Esophagus muscularis mucosa (tissue), 4 donors: Measurements from ENCODE around the gene GARIN1A. TPM values are rescaled to one million over a fixed set of nuclear protein-coding genes. Genes with fewer than 3 reads are reported as not detected.

Experiments used
- DNase-seq: peaks from one replicate; pipeline ENCODE4 v3.0.0-alpha.2; 2017; ENCODE audit errors: extremely low spot score
- H3K27ac ChIP-seq, 4 donors: fragments of 200-600 bp; sonication (generic); replicated peaks in 1 of 4; 1 replicate in 3 of 4; 2 replicates in 1 of 4; pipeline ENCODE4 v1.5.1; 2016 to 2019; ENCODE audit warnings: mild to moderate bottlenecking in 1 of 4
- H3K27me3 ChIP-seq, 4 donors: fragments of 200-600 bp; sonication (generic); one replicate each; pipeline versions ENCODE4 v1.5.1 to v1.6.0; 2016 to 2019
- H3K36me3 ChIP-seq, 4 donors: fragments of 200-600 bp; sonication (generic); one replicate each; pipeline ENCODE4 v1.5.1; 2016 to 2019
- H3K4me1 ChIP-seq, 4 donors: fragments of 200-600 bp; sonication (generic); one replicate each; pipeline ENCODE4 v1.5.1; 2016 to 2019
- H3K4me3 ChIP-seq, 4 donors: fragments of 200-600 bp; sonication (generic); 1 replicate in 2 of 4; 2 replicates in 2 of 4; pipeline ENCODE4 v1.5.1; 2016 to 2019; ENCODE audit warnings: mild to moderate bottlenecking in 4 of 4, moderate library complexity in 1 of 4
- H3K9me3 ChIP-seq, 4 donors: fragments of 200-600 bp; sonication (generic); 1 replicate in 3 of 4; 2 replicates in 1 of 4; pipeline ENCODE4 v1.5.1; 2016 to 2019
- CTCF ChIP-seq, 3 experiments: fragments of 200-600 bp in 2 of 3; fragments of 450-650 bp in 1 of 3; sonication (generic) in 2 of 3; IDR thresholded peaks; one replicate each; pipeline ENCODE4 v1.5.1; 2017 to 2019; ENCODE audit warnings: antibody characterized with exemption in 3 of 3, mild to moderate bottlenecking in 2 of 3, moderate library complexity in 1 of 3
- EP300 ChIP-seq: sonication (generic); formaldehyde crosslinking; IDR thresholded peaks from one replicate; pipeline ENCODE4 v1.6.1; 2017; ENCODE audit warnings: antibody characterized with exemption
- POLR2A ChIP-seq: fragments of 450-650 bp; IDR thresholded peaks from one replicate; pipeline ENCODE4 v1.6.1; 2017; ENCODE audit warnings: antibody characterized with exemption, moderate library complexity, mild to moderate bottlenecking, low read depth
- POLR2AphosphoS5 ChIP-seq, 2 donors: sonication (generic); formaldehyde crosslinking; IDR thresholded peaks; one replicate each; pipeline ENCODE4 v1.6.1; 2017; ENCODE audit warnings: antibody characterized with exemption in 2 of 2
- WGBS: methylation state at CpG from one replicate; pipeline ENCODE4 v1.1.5; 2018; 5-methylcytosine and 5-hydroxymethylcytosine counted together
- intact Hi-C: fragments of 100-400 bp; cut with DNase I; formaldehyde crosslinking; loops from one replicate; pipeline ENCODE4 v1.15.1; 2023
- total RNA-seq, 4 donors: library from RNA; depleted of rRNA; stranded (reverse); fragments of >200 nt; gene quantifications; one replicate each; pipeline versions ENCODE4 v1.1.0 to v1.2.1, GENCODE V29; 2016

The GARIN1A gene
- total RNA-seq, 4 donors from 2014 or later, result under 0.01 to 2.9 (median 0.94) TPM

- Histone ChIP-seq H3K9me3 (no peaks in the 10 kb centered on the region), H3K4me1 (no peaks in the 10 kb centered on the region), H3K27ac (no peak overlapping the region), H3K27me3 (peaks cover 0 to 11% (median 0%) of the 10 kb centered on the region in 4 donors), H3K4me3 (no peak overlapping the region), H3K36me3 (peaks cover 0 to 4% (median 0%) of the 10 kb centered on the region in 4 donors)
- TF ChIP-seq POLR2AphosphoS5 (IDR thresholded peaks at IDR 0.05), result no peak
- TF ChIP-seq CTCF (IDR thresholded peaks at IDR 0.05), result no peak
- intact Hi-C loops, result no loop called here
- WGBS, result 74% methylated on average over 1 of the region's 1 CpG
- no peak for DNase-seq
Measured at GRCh38 chr7:128691227-128691626, 19.1 kb downstream of the GARIN1A start.

- no peak for DNase-seq
- Histone ChIP-seq H3K4me1 (peaks cover 8% of the 10 kb centered on the region in 4 donors), H3K36me3 (no peaks in the 10 kb centered on the region), H3K27ac (no peak overlapping the region), H3K27me3 (peaks cover 0 to 27% (median 10%) of the 10 kb centered on the region in 4 donors), H3K4me3 (no peak overlapping the region), H3K9me3 (no peaks in the 10 kb centered on the region)
- WGBS, result 71% methylated on average over 7 of the region's 7 CpGs
- intact Hi-C loops, result no loop called here
- no peak for TF ChIP-seq CTCF (IDR thresholded peaks at IDR 0.05)
- TF ChIP-seq POLR2AphosphoS5 (IDR thresholded peaks at IDR 0.05), result no peak
- TF ChIP-seq POLR2A, result no peak
- no peak for TF ChIP-seq EP300
Measured at GRCh38 chr7:128692623-128693270, 20.7 kb downstream of the GARIN1A start.

- DNase-seq, result no peak
- Histone ChIP-seq H3K4me3 (no peak overlapping the region), H3K4me1 (peaks cover 8 to 10% (median 9%) of the 10 kb centered on the region in 4 donors), H3K27me3 (peaks cover 0 to 34% (median 15%) of the 10 kb centered on the region in 4 donors), H3K27ac (no peak overlapping the region), H3K36me3 (no peaks in the 10 kb centered on the region), H3K9me3 (no peaks in the 10 kb centered on the region)
- intact Hi-C loops, result no loop called here
- 84% methylated on average over 13 of the region's 19 CpGs for WGBS
- TF ChIP-seq EP300 (no peak), CTCF (IDR thresholded peaks at IDR 0.05) (no peak), POLR2A (no peak), POLR2AphosphoS5 (IDR thresholded peaks at IDR 0.05) (no peak)
Measured at GRCh38 chr7:128693373-128694015, 21.4 kb downstream of the GARIN1A start.

GRCh38 chr7:128694738-128695137 is 22.6 kb downstream of the GARIN1A start:
- Histone ChIP-seq H3K36me3 (no peaks in the 10 kb centered on the region), H3K27ac (no peak overlapping the region), H3K9me3 (no peaks in the 10 kb centered on the region), H3K27me3 (peaks cover 0 to 46% (median 20%) of the 10 kb centered on the region in 4 donors), H3K4me1 (peaks cover 8 to 10% (median 9%) of the 10 kb centered on the region in 4 donors), H3K4me3 (no peak overlapping the region)
- intact Hi-C loops, result no loop called here
- WGBS, result 33% methylated on average over 2 of the region's 2 CpGs
- no peak for DNase-seq
- TF ChIP-seq EP300 (no peak), POLR2AphosphoS5 (IDR thresholded peaks at IDR 0.05) (no peak), POLR2A (no peak), CTCF (IDR thresholded peaks at IDR 0.05) (no peak)
